OCI-LY1 (cell line): ENCODE results near the gene LSP1.

Source experiments
- H2AFZ ChIP-seq: fragments of 200-600 bp; sonication (generic), shearing (Covaris generic); 2 replicates; pipeline ENCODE4 v1.6.0; 2014; ENCODE audit warnings: antibody characterized with exemption, mild to moderate bottlenecking, low read length
- H3F3A ChIP-seq: fragments of 200-600 bp; sonication (generic), shearing (Covaris generic); 2 replicates; pipeline ENCODE4 v1.6.0; 2014; ENCODE audit warnings: mild to moderate bottlenecking, antibody characterized with exemption, low read length, moderate library complexity; ENCODE audit not compliant: insufficient read depth
- H3K27ac ChIP-seq: fragments of 200-600 bp; sonication (generic); 2 replicates; pipeline ENCODE4 v1.5.1; 2014; ENCODE audit warnings: low read length, mixed run types, mild to moderate bottlenecking, low read depth; ENCODE audit not compliant: poor library complexity, severe bottlenecking
- H3K27me3 ChIP-seq: fragments of 200-600 bp; sonication (generic); 2 replicates; pipeline ENCODE4 v1.6.0; 2014; ENCODE audit warnings: antibody characterized with exemption, mild to moderate bottlenecking, low read length, moderate library complexity; ENCODE audit not compliant: insufficient read depth
- H3K36me3 ChIP-seq: fragments of 200-600 bp; sonication (generic); 2 replicates; pipeline ENCODE4 v1.6.1; 2014; ENCODE audit warnings: mild to moderate bottlenecking, antibody characterized with exemption, low read length, moderate library complexity, mixed read lengths; ENCODE audit not compliant: insufficient read depth
- H3K4me1 ChIP-seq: fragments of 200-600 bp; sonication (generic); 2 replicates; pipeline ENCODE4 v1.5.1; 2014; ENCODE audit warnings: mild to moderate bottlenecking, low read length, moderate library complexity; ENCODE audit not compliant: insufficient read depth, severe bottlenecking
- H3K4me2 ChIP-seq: fragments of 200-600 bp; sonication (generic), shearing (Covaris generic); 2 replicates; pipeline ENCODE4 v1.6.1; 2014; ENCODE audit warnings: low read length
- H3K4me3 ChIP-seq: fragments of 200-600 bp; sonication (generic); 2 replicates; pipeline ENCODE4 v1.5.1; 2014; ENCODE audit warnings: low read length, low read depth, mild to moderate bottlenecking, mixed read lengths; ENCODE audit not compliant: poor library complexity, severe bottlenecking
- H3K79me2 ChIP-seq: fragments of 200-600 bp; shearing (Covaris generic); 2 replicates; pipeline ENCODE4 v1.6.1; 2016; ENCODE audit warnings: mixed run types, low read length, mixed read lengths; ENCODE audit not compliant: insufficient read depth
- H3K9ac ChIP-seq: fragments of 200-600 bp; sonication (generic), shearing (Covaris generic); 2 replicates; pipeline ENCODE4 v1.6.1; 2014; ENCODE audit warnings: mild to moderate bottlenecking, low read length, mixed read lengths
- H3K9me2 ChIP-seq: fragments of 200-600 bp; sonication (generic), shearing (Covaris generic); 2 replicates; pipeline ENCODE4 v1.6.1; 2014; ENCODE audit warnings: low read depth, mild to moderate bottlenecking, low read length, mixed read lengths
- H3K9me3 ChIP-seq: fragments of 200-600 bp; shearing (Covaris generic); 2 replicates; pipeline ENCODE4 v1.6.1; 2014; ENCODE audit warnings: low read length, mixed read lengths
- H4K20me1 ChIP-seq: fragments of 200-600 bp; sonication (generic), shearing (Covaris generic); 2 replicates; pipeline ENCODE4 v1.6.0; 2016; ENCODE audit warnings: mild to moderate bottlenecking, low read length; ENCODE audit not compliant: insufficient read depth
- CTCF ChIP-seq: fragments of 200-600 bp; sonication (generic), shearing (Covaris generic); IDR thresholded peaks from 2 replicates; pipeline ENCODE4 v1.5.1; 2017; ENCODE audit warnings: mild to moderate bottlenecking, antibody characterized with exemption, low read length, moderate library complexity, mixed read lengths
- EZH2 ChIP-seq: fragments of 200-600 bp; sonication (generic), shearing (Covaris generic); IDR thresholded peaks from 2 replicates; pipeline ENCODE4 v1.8.0; 2017; ENCODE audit warnings: borderline replicate concordance, mixed run types, mild to moderate bottlenecking, antibody characterized with exemption, low read length, moderate library complexity, mixed read lengths

The LSP1 gene

GRCh38 chr11:1858576-1858975 lies 5.7 kb downstream of the LSP1 start:
- peaks cover 52% of the 10 kb centered on the region for H3K36me3 ChIP-seq
- no peaks in the 10 kb centered on the region for H3K9me2 ChIP-seq
- peaks cover 16% of the 10 kb centered on the region for H3K4me1 ChIP-seq
- H3K79me2 ChIP-seq = peaks cover 10% of the 10 kb centered on the region; the same call in 1 of the 2 replicates
- H3K27me3 ChIP-seq = no peaks in the 10 kb centered on the region
- H3K9ac ChIP-seq = no peak overlapping the region
- no peak overlapping the region for H2AFZ ChIP-seq
- H3K4me3 ChIP-seq = no peak overlapping the region
- TF ChIP-seq CTCF (no peak), EZH2 (no peak)
- H3K27ac ChIP-seq = no peak overlapping the region
- H3K9me3 ChIP-seq = no peaks in the 10 kb centered on the region
- no peaks in the 10 kb centered on the region for H3F3A ChIP-seq
- no peak overlapping the region for H3K4me2 ChIP-seq
- no peaks in the 10 kb centered on the region; the same call in 1 of the 2 replicates for H4K20me1 ChIP-seq

GRCh38 chr11:1859004-1859403 lies 6.1 kb downstream of the LSP1 start:
- H3K9me3 ChIP-seq = no peaks in the 10 kb centered on the region
- H3K4me2 ChIP-seq = no peak overlapping the region
- H3K79me2 ChIP-seq = peaks cover 6% of the 10 kb centered on the region; the same call in 1 of the 2 replicates
- H3F3A ChIP-seq = no peaks in the 10 kb centered on the region
- H3K27me3 ChIP-seq = no peaks in the 10 kb centered on the region
- H3K27ac ChIP-seq = no peak overlapping the region
- H3K9me2 ChIP-seq = no peaks in the 10 kb centered on the region
- no peak overlapping the region for H3K4me3 ChIP-seq
- no peaks in the 10 kb centered on the region; the same call in 1 of the 2 replicates for H4K20me1 ChIP-seq
- no peak overlapping the region for H2AFZ ChIP-seq
- H3K4me1 ChIP-seq = peaks cover 14% of the 10 kb centered on the region
- H3K36me3 ChIP-seq = peaks cover 54% of the 10 kb centered on the region
- TF ChIP-seq EZH2 (no peak), CTCF (no peak)
- H3K9ac ChIP-seq = no peak overlapping the region

GRCh38 chr11:1860108-1860507 lies 7.2 kb downstream of the LSP1 start:
- H3K4me2 ChIP-seq = no peak overlapping the region
- H3F3A ChIP-seq = no peaks in the 10 kb centered on the region
- no peaks in the 10 kb centered on the region for H3K9me3 ChIP-seq
- no peak overlapping the region for H3K4me3 ChIP-seq
- peaks cover 3% of the 10 kb centered on the region for H3K4me1 ChIP-seq
- no peak overlapping the region for H3K27ac ChIP-seq
- no peaks in the 10 kb centered on the region; the same call in 1 of the 2 replicates for H3K79me2 ChIP-seq
- no peaks in the 10 kb centered on the region for H3K9me2 ChIP-seq
- no peaks in the 10 kb centered on the region for H3K27me3 ChIP-seq
- H3K36me3 ChIP-seq = peaks cover 59% of the 10 kb centered on the region
- H4K20me1 ChIP-seq = no peaks in the 10 kb centered on the region; the same call in 1 of the 2 replicates
- no peak overlapping the region for H3K9ac ChIP-seq
- no peak overlapping the region for H2AFZ ChIP-seq
- no peak for TF ChIP-seq EZH2
- TF ChIP-seq CTCF = no peak
